ENCODE measurements around the gene CCDC61.

- TF ChIP-seq CTCF (IDR thresholded peaks at IDR 0.05): no peak
- TF ChIP-seq EP300 (IDR thresholded peaks at IDR 0.05): no peak
Measured at GRCh38 chr19:46056536-46056935, 61.3 kb downstream of the CCDC61 start.

Measured in suprapubic skin (tissue), 3 donors.